K562 (cell line): ENCODE data around the gene FAM180B. TPM values are rescaled to one million over a fixed set of nuclear protein-coding genes. Genes with fewer than 3 reads are reported as not detected.
"Not testable (repeated sequence)": the region's sequence is repeated elsewhere in the genome, so short reads cannot be mapped to it uniquely, and the experiment has no call there.

Experiments used
- ATAC-seq: fragments of 200-7000 bp; cut with Tn5 transposase; 3 replicates; pipeline ENCODE4 v1.9.1; 2020; ENCODE audit warnings: moderate library complexity
- BruUV-seq: library from RNA; stranded (reverse); fragments of 400-500 nt; replicated peaks from 2 replicates; lab custom pipeline; 2021; lab: Mats Ljungman, UMichigan
- CTCF ChIA-PET: fragments of 300-600 bp; formaldehyde crosslinking; extraction: SDS; loops from one replicate; lab custom pipeline; 2021; ENCODE audit warnings: low intra/inter-chr PET ratio; lab: Yijun Ruan, JAX
- POLR2A ChIA-PET: fragments of 300-600, 350-650 bp; sonication (Branson Sonifier 250); formaldehyde crosslinking; extraction: SDS; loops from one replicate; lab custom pipeline; 2021; ENCODE audit warnings: antibody characterized with exemption, inconsistent platforms; lab: Yijun Ruan, JAX
- DNase-seq, 4 experiments: peaks; one replicate each; pipeline versions ENCODE4 v3.0.0 to v3.0.0-alpha.2; 2011 to 2018; ENCODE audit warnings: low spot score in 3 of 4, mixed read lengths in 3 of 4; ENCODE audit errors: extremely low read depth in 1 of 4
- FAIRE-seq: peaks from 2 replicates; lab custom pipeline; 2011; peaks lifted over from hg19 to GRCh38; lab: Jason Lieb, UNC
- H2AFZ ChIP-seq: 2 replicates; pipeline ENCODE4 v1.6.0; 2011; ENCODE audit warnings: low read depth, low read length, control low read depth, inconsistent platforms
- H3K27ac ChIP-seq: fragments of 200-600 bp; 3 replicates; pipeline ENCODE4 v1.8.0; 2011; ENCODE audit warnings: low read depth, mild to moderate bottlenecking, control low read depth, inconsistent platforms, low read length, moderate library complexity, mixed read lengths; ENCODE audit errors: extremely low read depth
- H3K27me3 ChIP-seq, 2 experiments: fragments of 300-600 bp in 1 of 2; 2 replicates in 1 of 2; 3 replicates in 1 of 2; pipeline versions ENCODE4 v1.6.0 to v1.8.0; 2011; ENCODE audit warnings: inconsistent platforms in 2 of 2, low read length in 2 of 2, mild to moderate bottlenecking in 1 of 2, mixed read lengths in 1 of 2, moderate library complexity in 1 of 2; ENCODE audit not compliant: control insufficient read depth in 2 of 2, insufficient read depth in 2 of 2
- H3K36me3 ChIP-seq: fragments of 300-600 bp; 3 replicates; pipeline ENCODE4 v1.8.0; 2011; ENCODE audit warnings: mild to moderate bottlenecking, low read length, inconsistent platforms; ENCODE audit not compliant: control insufficient read depth, insufficient read depth
- H3K4me1 ChIP-seq, 2 experiments: fragments of 200-600 bp in 1 of 2; replicated peaks in 1 of 2; 2 replicates in 1 of 2; 3 replicates in 1 of 2; pipeline versions ENCODE4 v1.5.1 to v1.8.0; 2011; ENCODE audit warnings: inconsistent platforms in 2 of 2, low read length in 2 of 2, mild to moderate bottlenecking in 1 of 2, mixed read lengths in 1 of 2, moderate library complexity in 1 of 2; ENCODE audit not compliant: control insufficient read depth in 2 of 2, insufficient read depth in 2 of 2
- H3K4me2 ChIP-seq: 2 replicates; pipeline ENCODE4 v1.6.1; 2011; ENCODE audit warnings: low read length, control low read depth, inconsistent platforms, mixed read lengths; ENCODE audit not compliant: insufficient read depth
- H3K4me3 ChIP-seq: fragments of 200-600 bp; sonication (generic), shearing (Covaris generic); 2 replicates; pipeline ENCODE4 v1.5.1; 2016; ENCODE audit warnings: control low read depth, inconsistent platforms
- H3K79me2 ChIP-seq: fragments of 200-600 bp; 3 replicates; pipeline ENCODE4 v1.8.0; 2011; ENCODE audit warnings: low read length, inconsistent platforms; ENCODE audit not compliant: control insufficient read depth, insufficient read depth
- H3K9ac ChIP-seq, 2 experiments: 2 replicates each; pipeline versions ENCODE4 v1.6.0 to v1.6.1; 2011; ENCODE audit warnings: low read depth in 2 of 2, low read length in 2 of 2, control low read depth in 1 of 2, inconsistent platforms in 1 of 2, mild to moderate bottlenecking in 1 of 2, mixed read lengths in 1 of 2; ENCODE audit not compliant: insufficient read depth in 1 of 2
- H3K9me1 ChIP-seq: one replicate; pipeline ENCODE4 v1.6.0; 2011; ENCODE audit warnings: inconsistent platforms, mild to moderate bottlenecking, low read length, moderate library complexity; ENCODE audit not compliant: control insufficient read depth, insufficient read depth
- H3K9me3 ChIP-seq: replicated peaks from 2 replicates; pipeline ENCODE4 v1.5.1; 2011; ENCODE audit warnings: low read depth, low read length, inconsistent platforms; ENCODE audit not compliant: control insufficient read depth, insufficient read depth
- H4K20me1 ChIP-seq: replicated peaks from 2 replicates; pipeline ENCODE4 v1.6.1; 2011; ENCODE audit warnings: low read length, inconsistent platforms, mixed read lengths; ENCODE audit not compliant: control insufficient read depth, insufficient read depth
- NFIC ChIP-seq: fragments of 450-650 bp; IDR thresholded peaks from 2 replicates; pipeline ENCODE4 v1.6.1; 2017; ENCODE audit warnings: mild to moderate bottlenecking, inconsistent platforms
- RBM34 ChIP-seq: fragments of 200-400 bp; formaldehyde crosslinking; IDR thresholded peaks from 2 replicates; pipeline ENCODE4 v1.6.1; 2018; ENCODE audit warnings: low read length, borderline replicate concordance; ENCODE audit not compliant: insufficient read depth
- WGBS: fragments of 100-300 bp; shearing (Covaris generic); methylation state at CpG from one replicate; pipeline ENCODE4 v1.1.6; 2016; ENCODE audit warnings: low coverage, mixed read lengths; ENCODE audit not compliant: insufficient coverage; ENCODE audit errors: missing lambda C conversion rate; 5-methylcytosine and 5-hydroxymethylcytosine counted together
- in situ Hi-C: fragments of 300-500 bp; cut with MboI; formaldehyde crosslinking; loops from 4 replicates; pipeline ENCODE4 v1.15.0; 2018; ENCODE audit warnings: inconsistent platforms, mixed read lengths
- intact Hi-C: fragments of 100-400 bp; cut with micrococcal nuclease; formaldehyde crosslinking; loops from 2 replicates; pipeline ENCODE4 v1.14.2; 2022
- polyA plus RNA-seq, 8 experiments: library from polyadenylated mRNA; depleted of rRNA in 4 of 8; stranded (reverse) in 5 of 8; unstranded in 3 of 8; fragments of >200 nt; fragmentation: Nextera tagmentation in 2 of 8; fragmentation: Illumina TruSeq in 1 of 8; extraction: Ambion mirVana in 2 of 8; extraction: Trizol in 1 of 8; gene quantifications; 2 replicates each; pipeline versions ENCODE4 v1.2.1 to v1.2.3, GENCODE V29; 2011 to 2014; ENCODE audit warnings: inconsistent platforms in 1 of 8, missing spikeins in 1 of 8
- small RNA-seq: library from RNA; depleted of rRNA; stranded (forward); fragments of <200 nt; gene quantifications from one replicate; pipeline ENCODE3, GENCODE V24; 2014
- total RNA-seq, 7 experiments: library from RNA; depleted of rRNA in 6 of 7; stranded (reverse); fragments of >200 nt in 6 of 7; fragmentation: Illumina TruSeq in 2 of 7; extraction: Trizol in 2 of 7; gene quantifications; 2 replicates each; pipeline versions ENCODE4 v1.2.1 to v1.2.3, GENCODE V29; 2011 to 2021; ENCODE audit warnings: low replicate concordance in 1 of 7

The FAM180B gene
- total and polyA plus RNA-seq, 9 of the 15 experiments (the other 6 are each of a cell fraction or from before 2014, with no cell fraction given) = 0.05 to 0.14 TPM; not detected in 7

DNA sequence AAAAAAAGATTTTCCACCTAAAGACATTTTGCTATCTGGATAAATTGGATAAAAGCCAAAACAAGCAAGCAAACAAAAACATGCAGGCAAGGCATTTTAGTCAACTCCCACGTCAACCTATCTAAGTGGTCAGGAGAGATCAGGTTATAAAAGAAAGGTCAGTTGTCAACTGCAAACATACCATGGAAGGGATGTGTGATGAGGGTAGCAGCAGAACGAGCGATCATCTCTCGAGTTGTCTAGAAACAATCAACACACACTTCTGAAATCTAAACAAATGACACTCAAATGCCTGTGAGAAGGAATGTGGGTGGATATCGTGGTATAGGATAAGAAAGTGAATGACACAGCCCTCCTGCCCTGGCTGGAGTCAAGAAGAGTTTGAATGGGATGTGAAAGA is 45.0 kb downstream of the FAM180B start:
- H3K79me2 ChIP-seq = no peaks in the 10 kb centered on the region
- no peaks in the 10 kb centered on the region for H3K4me1 ChIP-seq
- ATAC-seq = no peak; the same call in 2 of the 3 replicates
- 66% methylated on average over 5 of the region's 5 CpGs for WGBS
- intact Hi-C loops = no loop called here
- no peaks in the 10 kb centered on the region for H3K9me1 ChIP-seq
- H3K4me3 ChIP-seq = no peak overlapping the region
- H3K9me3 ChIP-seq = no peaks in the 10 kb centered on the region
- no peak overlapping the region for H3K9ac ChIP-seq
- no peak for DNase-seq
- no peak overlapping the region for H3K4me2 ChIP-seq
- BruUV-seq = no TSS peak
- in situ Hi-C loops = no loop called here
- ChIA-PET CTCF (no interaction called here), POLR2A (interaction anchor here (1.2 to 1.3 kb wide), 2 partner anchors 8 to 44 kb away, joined by 3 to 4 read pairs; no protein-coding TSS in a partner anchor)
- no peaks in the 10 kb centered on the region for H4K20me1 ChIP-seq
- H3K27me3 ChIP-seq = no peaks in the 10 kb centered on the region
- H3K27ac ChIP-seq = no peak overlapping the region
- TF ChIP-seq RBM34 = no peak
- peak; percentile 60 for TF ChIP-seq NFIC
- H2AFZ ChIP-seq = no peak overlapping the region
- H3K36me3 ChIP-seq = peaks cover 84% of the 10 kb centered on the region
- FAIRE-seq = no peak

DNA sequence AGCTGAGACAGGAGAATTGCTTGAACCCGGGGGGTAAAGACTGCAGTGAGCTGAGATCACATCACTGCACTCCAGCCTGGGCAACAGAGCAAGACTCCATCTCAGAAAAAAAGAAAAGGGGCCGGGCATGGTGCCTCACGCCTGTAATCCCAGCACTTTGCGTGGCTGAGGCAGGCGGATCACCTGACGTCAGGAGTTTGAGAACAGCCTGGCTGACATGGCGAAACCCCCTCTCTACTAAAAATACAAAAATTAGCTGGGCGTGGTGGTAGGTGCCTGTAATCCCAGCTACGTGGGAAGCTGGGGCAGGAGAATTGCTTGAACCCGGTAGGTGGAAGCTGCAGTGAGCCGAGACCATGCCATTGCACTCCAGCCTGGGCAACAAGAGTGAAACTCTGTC is 49.9 kb downstream of the FAM180B start:
- H4K20me1 ChIP-seq, H3K9ac ChIP-seq, CTCF ChIA-PET, H3K4me3 ChIP-seq, intact Hi-C loops, FAIRE-seq, ATAC-seq, H2AFZ ChIP-seq, H3K4me1 ChIP-seq, in situ Hi-C loops, H3K4me2 ChIP-seq, H3K27ac ChIP-seq, H3K27me3 ChIP-seq, H3K9me3 ChIP-seq, DNase-seq, BruUV-seq, H3K9me1 ChIP-seq: not testable (repeated sequence)
- H3K79me2 ChIP-seq = peaks cover 31% of the 10 kb centered on the region
- POLR2A ChIA-PET = interaction anchor here (0.7 to 0.9 kb wide), 2 partner anchors 20 to 106 kb away, joined by 3 read pairs; no protein-coding TSS in a partner anchor
- 95% methylated on average over 11 of the region's 11 CpGs for WGBS
- peaks cover 74% of the 10 kb centered on the region for H3K36me3 ChIP-seq

Small RNA genes within 50 kb of the gene (small RNA-seq; reads per million reads assigned to genes)
- gene RN7SL652P = not detected
- not detected for gene RNU5E-10P

Other genes with a start within 250 kb of the FAM180B start
Only the 7 nearest of the 13 such genes appear.
- 59.2 and 63.9 TPM in 2 replicates for gene CELF1, start 33.5 kb upstream of the FAM180B start, total RNA-seq (2014; rRNA removed)
- gene CELF1, start 33.5 kb upstream of the FAM180B start, total RNA-seq (2014; rRNA removed; fragmentation: Illumina TruSeq; extraction: Trizol) = 77.4 and 79.1 TPM in 2 replicates
- gene CELF1, start 33.5 kb upstream of the FAM180B start, total RNA-seq (2015; rRNA removed; fragmentation: Illumina TruSeq; extraction: Trizol) = 65.1 and 71.4 TPM in 2 replicates
- 102 and 111 TPM in 2 replicates for gene CELF1, start 33.5 kb upstream of the FAM180B start, total RNA-seq (2021)
- gene CELF1, start 33.5 kb upstream of the FAM180B start, polyA plus RNA-seq (2011; rRNA removed) = 124 and 142 TPM in 2 replicates
- 75.0 and 81.6 TPM in 2 replicates for gene CELF1, start 33.5 kb upstream of the FAM180B start, polyA plus RNA-seq (2014; fragmentation: Illumina TruSeq; extraction: Trizol)
- gene CELF1, start 33.5 kb upstream of the FAM180B start, polyA plus RNA-seq (2014; fragmentation: Nextera tagmentation; extraction: Ambion mirVana) = 10 to 100 TPM; 11.3 to 21.6 TPM
- 82.8 and 88.9 TPM in 2 replicates for gene CELF1, start 33.5 kb upstream of the FAM180B start, polyA plus RNA-seq (2014; rRNA removed)
- 140 and 146 TPM in 2 replicates for gene PTPMT1, start 21.1 kb upstream of the FAM180B start, total RNA-seq (2014; rRNA removed)
- 59.3 and 60.4 TPM in 2 replicates for gene PTPMT1, start 21.1 kb upstream of the FAM180B start, total RNA-seq (2014; rRNA removed; fragmentation: Illumina TruSeq; extraction: Trizol)
- 61.2 and 65.3 TPM in 2 replicates for gene PTPMT1, start 21.1 kb upstream of the FAM180B start, total RNA-seq (2015; rRNA removed; fragmentation: Illumina TruSeq; extraction: Trizol)
- gene PTPMT1, start 21.1 kb upstream of the FAM180B start, total RNA-seq (2021) = 67.2 and 83.6 TPM in 2 replicates
- gene PTPMT1, start 21.1 kb upstream of the FAM180B start, polyA plus RNA-seq (2011; rRNA removed) = 69.8 and 80.0 TPM in 2 replicates
- gene PTPMT1, start 21.1 kb upstream of the FAM180B start, polyA plus RNA-seq (2014; fragmentation: Illumina TruSeq; extraction: Trizol) = 66.6 and 73.1 TPM in 2 replicates
- 10 to 100 TPM; 10.4 to 16.5 TPM for gene PTPMT1, start 21.1 kb upstream of the FAM180B start, polyA plus RNA-seq (2014; fragmentation: Nextera tagmentation; extraction: Ambion mirVana)
- 109 and 144 TPM in 2 replicates for gene PTPMT1, start 21.1 kb upstream of the FAM180B start, polyA plus RNA-seq (2014; rRNA removed)
- gene KBTBD4, start 7.7 kb upstream of the FAM180B start, total RNA-seq (2014; rRNA removed) = 9.1 and 11.2 TPM in 2 replicates
- gene KBTBD4, start 7.7 kb upstream of the FAM180B start, total RNA-seq (2014; rRNA removed; fragmentation: Illumina TruSeq; extraction: Trizol) = 13.6 TPM in 2 replicates
- 13.3 and 13.6 TPM in 2 replicates for gene KBTBD4, start 7.7 kb upstream of the FAM180B start, total RNA-seq (2015; rRNA removed; fragmentation: Illumina TruSeq; extraction: Trizol)
- gene KBTBD4, start 7.7 kb upstream of the FAM180B start, total RNA-seq (2021) = 11.0 and 12.9 TPM in 2 replicates
- gene KBTBD4, start 7.7 kb upstream of the FAM180B start, polyA plus RNA-seq (2011; rRNA removed) = 16.9 and 18.2 TPM in 2 replicates
- gene KBTBD4, start 7.7 kb upstream of the FAM180B start, polyA plus RNA-seq (2014; fragmentation: Illumina TruSeq; extraction: Trizol) = 13.0 and 13.1 TPM in 2 replicates
- 10 to 100 TPM; 30.1 to 33.9 TPM for gene KBTBD4, start 7.7 kb upstream of the FAM180B start, polyA plus RNA-seq (2014; fragmentation: Nextera tagmentation; extraction: Ambion mirVana)
- gene KBTBD4, start 7.7 kb upstream of the FAM180B start, polyA plus RNA-seq (2014; rRNA removed) = 7.0 and 10.1 TPM in 2 replicates
- 203 and 207 TPM in 2 replicates for gene NDUFS3, start 7.6 kb upstream of the FAM180B start, total RNA-seq (2014; rRNA removed)
- 191 and 192 TPM in 2 replicates for gene NDUFS3, start 7.6 kb upstream of the FAM180B start, total RNA-seq (2014; rRNA removed; fragmentation: Illumina TruSeq; extraction: Trizol)
- 190 and 191 TPM in 2 replicates for gene NDUFS3, start 7.6 kb upstream of the FAM180B start, total RNA-seq (2015; rRNA removed; fragmentation: Illumina TruSeq; extraction: Trizol)
- 229 and 238 TPM in 2 replicates for gene NDUFS3, start 7.6 kb upstream of the FAM180B start, total RNA-seq (2021)
- 302 and 343 TPM in 2 replicates for gene NDUFS3, start 7.6 kb upstream of the FAM180B start, polyA plus RNA-seq (2011; rRNA removed)
- gene NDUFS3, start 7.6 kb upstream of the FAM180B start, polyA plus RNA-seq (2014; fragmentation: Illumina TruSeq; extraction: Trizol) = 194 and 197 TPM in 2 replicates
- 10 to 100 TPM; 38.7 to 82.3 TPM for gene NDUFS3, start 7.6 kb upstream of the FAM180B start, polyA plus RNA-seq (2014; fragmentation: Nextera tagmentation; extraction: Ambion mirVana)
- 341 and 353 TPM in 2 replicates for gene NDUFS3, start 7.6 kb upstream of the FAM180B start, polyA plus RNA-seq (2014; rRNA removed)
- not detected in 2 replicates for gene C1QTNF4, start 7.7 kb downstream of the FAM180B start, total RNA-seq (2014; rRNA removed)
- not detected in 2 replicates for gene C1QTNF4, start 7.7 kb downstream of the FAM180B start, total RNA-seq (2014; rRNA removed; fragmentation: Illumina TruSeq; extraction: Trizol)
- gene C1QTNF4, start 7.7 kb downstream of the FAM180B start, total RNA-seq (2015; rRNA removed; fragmentation: Illumina TruSeq; extraction: Trizol) = not detected in 2 replicates
- not detected in 2 replicates for gene C1QTNF4, start 7.7 kb downstream of the FAM180B start, total RNA-seq (2021)
- gene C1QTNF4, start 7.7 kb downstream of the FAM180B start, polyA plus RNA-seq (2011; rRNA removed) = not detected in 2 replicates
- not detected in 2 replicates for gene C1QTNF4, start 7.7 kb downstream of the FAM180B start, polyA plus RNA-seq (2014; fragmentation: Illumina TruSeq; extraction: Trizol)
- gene C1QTNF4, start 7.7 kb downstream of the FAM180B start, polyA plus RNA-seq (2014; fragmentation: Nextera tagmentation; extraction: Ambion mirVana) = not detected
- not detected in 2 replicates for gene C1QTNF4, start 7.7 kb downstream of the FAM180B start, polyA plus RNA-seq (2014; rRNA removed)
- 95.4 and 124 TPM in 2 replicates for gene MTCH2, start 55.9 kb downstream of the FAM180B start, total RNA-seq (2014; rRNA removed)
- gene MTCH2, start 55.9 kb downstream of the FAM180B start, total RNA-seq (2014; rRNA removed; fragmentation: Illumina TruSeq; extraction: Trizol) = 245 and 293 TPM in 2 replicates
- gene MTCH2, start 55.9 kb downstream of the FAM180B start, total RNA-seq (2015; rRNA removed; fragmentation: Illumina TruSeq; extraction: Trizol) = 154 and 162 TPM in 2 replicates
- 266 and 273 TPM in 2 replicates for gene MTCH2, start 55.9 kb downstream of the FAM180B start, total RNA-seq (2021)
- gene MTCH2, start 55.9 kb downstream of the FAM180B start, polyA plus RNA-seq (2011; rRNA removed) = 125 and 198 TPM in 2 replicates
- 194 and 219 TPM in 2 replicates for gene MTCH2, start 55.9 kb downstream of the FAM180B start, polyA plus RNA-seq (2014; fragmentation: Illumina TruSeq; extraction: Trizol)
- 100 to 1,000 TPM; 607 to 620 TPM for gene MTCH2, start 55.9 kb downstream of the FAM180B start, polyA plus RNA-seq (2014; fragmentation: Nextera tagmentation; extraction: Ambion mirVana)
- gene MTCH2, start 55.9 kb downstream of the FAM180B start, polyA plus RNA-seq (2014; rRNA removed) = 117 and 134 TPM in 2 replicates
- 2.6 and 6.5 TPM in 2 replicates for gene AGBL2, start 128.7 kb downstream of the FAM180B start, total RNA-seq (2014; rRNA removed)
- gene AGBL2, start 128.7 kb downstream of the FAM180B start, total RNA-seq (2014; rRNA removed; fragmentation: Illumina TruSeq; extraction: Trizol) = 0.64 and 1.3 TPM in 2 replicates
- 0.64 and 0.94 TPM in 2 replicates for gene AGBL2, start 128.7 kb downstream of the FAM180B start, total RNA-seq (2015; rRNA removed; fragmentation: Illumina TruSeq; extraction: Trizol)
- gene AGBL2, start 128.7 kb downstream of the FAM180B start, total RNA-seq (2021) = 0.93 and 0.96 TPM in 2 replicates
- gene AGBL2, start 128.7 kb downstream of the FAM180B start, polyA plus RNA-seq (2011; rRNA removed) = 2.1 and 2.3 TPM in 2 replicates
- 0.76 and 1.4 TPM in 2 replicates for gene AGBL2, start 128.7 kb downstream of the FAM180B start, polyA plus RNA-seq (2014; fragmentation: Illumina TruSeq; extraction: Trizol)
- gene AGBL2, start 128.7 kb downstream of the FAM180B start, polyA plus RNA-seq (2014; fragmentation: Nextera tagmentation; extraction: Ambion mirVana) = under 1 TPM; 0.57 to 0.73 TPM
- 2.8 and 6.1 TPM in 2 replicates for gene AGBL2, start 128.7 kb downstream of the FAM180B start, polyA plus RNA-seq (2014; rRNA removed)